Measurements from ENCODE around the gene SPHKAP.

GRCh38 chr2:228126401-228126800 is 55.1 kb downstream of the SPHKAP start:
- no peak for TF ChIP-seq EP300 (IDR thresholded peaks at IDR 0.05)
- TF ChIP-seq CTCF (IDR thresholded peaks at IDR 0.05) = no peak
